Gastrocnemius medialis (tissue), 4 donors: ENCODE data around the gene SYNJ2BP.

Source experiments
- POLR2A ChIP-seq, 2 donors: fragments of 450-650 bp; IDR thresholded peaks; one replicate each; pipeline ENCODE4 v1.6.1; 2017; ENCODE audit warnings: antibody characterized with exemption in 2 of 2, mild to moderate bottlenecking in 2 of 2, moderate library complexity in 2 of 2
- TF ChIP-seq, protein P1 (sequence below), 5 experiments: fragments of 450-650 bp in 3 of 5; fragments of 200-600 bp in 2 of 5; sonication (generic) in 2 of 5; IDR thresholded peaks in 4 of 5; conservative IDR thresholded peaks in 1 of 5; 1 replicate in 4 of 5; 2 replicates in 1 of 5; pipeline ENCODE4 v1.5.1; 2016 to 2019; ENCODE audit warnings: antibody characterized with exemption in 5 of 5, mild to moderate bottlenecking in 3 of 5, moderate library complexity in 3 of 5

DNA sequence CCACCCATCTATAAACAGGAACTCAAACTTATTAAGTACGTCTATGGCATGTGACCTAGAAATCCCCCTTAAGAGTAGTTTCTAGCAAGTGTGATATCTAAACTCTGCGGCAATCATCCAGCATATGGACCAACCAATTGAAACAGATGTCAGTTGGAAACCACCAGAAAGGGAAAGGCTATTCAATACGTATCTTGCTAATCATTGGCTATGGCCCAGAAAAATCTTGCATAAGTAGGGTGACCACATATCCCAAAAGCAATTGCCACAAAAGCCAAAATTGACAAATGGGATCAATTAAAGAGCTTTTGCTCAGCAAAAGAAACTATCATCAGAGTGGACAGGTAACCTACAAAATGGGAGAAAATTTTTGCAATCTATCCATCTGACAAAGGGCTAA lies 24.2 kb downstream of the SYNJ2BP start:
- TF ChIP-seq, protein P1, sequence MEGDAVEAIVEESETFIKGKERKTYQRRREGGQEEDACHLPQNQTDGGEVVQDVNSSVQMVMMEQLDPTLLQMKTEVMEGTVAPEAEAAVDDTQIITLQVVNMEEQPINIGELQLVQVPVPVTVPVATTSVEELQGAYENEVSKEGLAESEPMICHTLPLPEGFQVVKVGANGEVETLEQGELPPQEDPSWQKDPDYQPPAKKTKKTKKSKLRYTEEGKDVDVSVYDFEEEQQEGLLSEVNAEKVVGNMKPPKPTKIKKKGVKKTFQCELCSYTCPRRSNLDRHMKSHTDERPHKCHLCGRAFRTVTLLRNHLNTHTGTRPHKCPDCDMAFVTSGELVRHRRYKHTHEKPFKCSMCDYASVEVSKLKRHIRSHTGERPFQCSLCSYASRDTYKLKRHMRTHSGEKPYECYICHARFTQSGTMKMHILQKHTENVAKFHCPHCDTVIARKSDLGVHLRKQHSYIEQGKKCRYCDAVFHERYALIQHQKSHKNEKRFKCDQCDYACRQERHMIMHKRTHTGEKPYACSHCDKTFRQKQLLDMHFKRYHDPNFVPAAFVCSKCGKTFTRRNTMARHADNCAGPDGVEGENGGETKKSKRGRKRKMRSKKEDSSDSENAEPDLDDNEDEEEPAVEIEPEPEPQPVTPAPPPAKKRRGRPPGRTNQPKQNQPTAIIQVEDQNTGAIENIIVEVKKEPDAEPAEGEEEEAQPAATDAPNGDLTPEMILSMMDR (IDR thresholded peaks at IDR 0.05 in 4 of 5, conservative IDR thresholded peaks at IDR 0.05 in 1 of 5) = no peak
- TF ChIP-seq POLR2A (IDR thresholded peaks at IDR 0.05) = no peak
